HEK293 (cell line): Measurements from ENCODE around the gene CCNB1IP1.

ENCODE experiments used
- CTCF ChIA-PET: fragments of 350-600 bp; formaldehyde crosslinking; extraction: SDS; loops from one replicate; lab custom pipeline; 2021; ENCODE audit warnings: antibody characterized with exemption; lab: Yijun Ruan, JAX
- POLR2A ChIA-PET: fragments of 300-600 bp; formaldehyde crosslinking; extraction: SDS; loops from one replicate; lab custom pipeline; 2020; ENCODE audit warnings: antibody characterized with exemption, inconsistent platforms; lab: Yijun Ruan, JAX
- H3K27ac ChIP-seq: fragments of 200-500 bp; sonication (Bioruptor generic); 2 replicates; pipeline ENCODE4 v1.5.1; 2014; ENCODE audit warnings: low read depth, low read length, control low read depth, inconsistent platforms; ENCODE audit errors: extremely low read depth
- H3K36me3 ChIP-seq, 2 experiments: fragments of 200-500 bp in 1 of 2; sonication (Bioruptor generic) in 1 of 2; 1 replicate in 1 of 2; 2 replicates in 1 of 2; pipeline ENCODE4 v1.5.1; 2014 to 2017; ENCODE audit warnings: inconsistent platforms in 2 of 2, low read length in 2 of 2; ENCODE audit not compliant: control insufficient read depth in 2 of 2, insufficient read depth in 1 of 2
- H3K4me1 ChIP-seq: fragments of 200-500 bp; sonication (Bioruptor generic); 2 replicates; pipeline ENCODE4 v1.5.1; 2014; ENCODE audit warnings: mild to moderate bottlenecking, low read length, inconsistent platforms; ENCODE audit not compliant: control insufficient read depth, insufficient read depth
- H3K4me3 ChIP-seq: 2 replicates; pipeline ENCODE4 v1.5.1; 2011; ENCODE audit warnings: low read depth, mild to moderate bottlenecking, control low read depth, low read length, moderate library complexity
- H3K9me3 ChIP-seq: fragments of 200-500 bp; sonication (Bioruptor generic); 2 replicates; pipeline ENCODE4 v1.5.1; 2014; ENCODE audit warnings: low read depth, low read length, inconsistent platforms; ENCODE audit not compliant: control insufficient read depth, insufficient read depth
- GFI1B ChIP-seq: fragments of 450-650 bp; formaldehyde crosslinking; IDR thresholded peaks from 2 replicates; pipeline ENCODE4 v1.5.1; 2016; ENCODE audit warnings: missing biosample characterization, missing genetic modification characterization
- GLIS2 ChIP-seq: fragments of 450-650 bp; formaldehyde crosslinking; IDR thresholded peaks from 2 replicates; pipeline ENCODE4 v1.5.1; 2016; ENCODE audit warnings: missing biosample characterization, missing genetic modification characterization
- KLF10 ChIP-seq: fragments of 450-650 bp; IDR thresholded peaks from 2 replicates; pipeline ENCODE4 v1.5.1; 2018; ENCODE audit warnings: missing biosample characterization, mild to moderate bottlenecking, missing genetic modification characterization
- OVOL3 ChIP-seq: fragments of 450-650 bp; formaldehyde crosslinking; IDR thresholded peaks from 2 replicates; pipeline ENCODE4 v1.5.1; 2016; ENCODE audit warnings: missing biosample characterization, missing genetic modification characterization
- SCRT2 ChIP-seq: fragments of 450-650 bp; formaldehyde crosslinking; IDR thresholded peaks from 2 replicates; pipeline ENCODE4 v1.5.1; 2016; ENCODE audit warnings: missing biosample characterization, missing genetic modification characterization
- ZNF324 ChIP-seq: fragments of 450-650 bp; formaldehyde crosslinking; IDR thresholded peaks from 2 replicates; pipeline ENCODE4 v1.5.1; 2016; ENCODE audit warnings: missing biosample characterization, missing genetic modification characterization
- ZNF354C ChIP-seq: fragments of 450-650 bp; formaldehyde crosslinking; IDR thresholded peaks from 2 replicates; pipeline ENCODE4 v1.5.1; 2016; ENCODE audit warnings: missing biosample characterization, missing genetic modification characterization, low read depth, borderline replicate concordance
- ZNF394 ChIP-seq: fragments of 450-650 bp; formaldehyde crosslinking; IDR thresholded peaks from 2 replicates; pipeline ENCODE4 v1.5.1; 2016; ENCODE audit warnings: missing biosample characterization, missing genetic modification characterization, mild to moderate bottlenecking, moderate library complexity, borderline replicate concordance
- ZNF423 ChIP-seq: fragments of 450-650 bp; formaldehyde crosslinking; IDR thresholded peaks from 2 replicates; pipeline ENCODE4 v1.5.1; 2016; ENCODE audit warnings: missing biosample characterization, missing genetic modification characterization
- ZNF473 ChIP-seq: fragments of 450-650 bp; formaldehyde crosslinking; IDR thresholded peaks from 2 replicates; pipeline ENCODE4 v1.5.1; 2017; ENCODE audit warnings: missing biosample characterization, missing genetic modification characterization
- ZNF510 ChIP-seq: fragments of 450-650 bp; formaldehyde crosslinking; IDR thresholded peaks from 2 replicates; pipeline ENCODE4 v1.5.1; 2018; ENCODE audit warnings: mild to moderate bottlenecking, missing genetic modification characterization, missing biosample characterization; ENCODE audit not compliant: insufficient replicate concordance
- ZNF544 ChIP-seq: fragments of 450-650 bp; formaldehyde crosslinking; IDR thresholded peaks from 2 replicates; pipeline ENCODE4 v1.5.0; 2017; ENCODE audit warnings: missing biosample characterization, missing genetic modification characterization
- ZNF561 ChIP-seq: fragments of 450-650 bp; IDR thresholded peaks from 2 replicates; pipeline ENCODE4 v1.5.1; 2018; ENCODE audit warnings: missing biosample characterization, missing genetic modification characterization, borderline replicate concordance
- ZNF677 ChIP-seq: fragments of 450-650 bp; IDR thresholded peaks from 2 replicates; pipeline ENCODE4 v1.5.0; 2018; ENCODE audit warnings: missing biosample characterization, mild to moderate bottlenecking, missing genetic modification characterization, moderate library complexity
- TF ChIP-seq, protein P1 (sequence below): fragments of 450-650 bp; formaldehyde crosslinking; IDR thresholded peaks from 2 replicates; pipeline ENCODE4 v1.5.1; 2016; ENCODE audit warnings: missing biosample characterization, missing genetic modification characterization
- TF ChIP-seq, protein P2 (sequence below): fragments of 450-650 bp; formaldehyde crosslinking; IDR thresholded peaks from 2 replicates; pipeline ENCODE4 v1.5.1; 2017; ENCODE audit warnings: missing biosample characterization, missing genetic modification characterization
- TF ChIP-seq, protein P3 (sequence below): fragments of 450-650 bp; formaldehyde crosslinking; IDR thresholded peaks from 2 replicates; pipeline ENCODE4 v1.5.1; 2016; ENCODE audit warnings: missing biosample characterization, missing genetic modification characterization
- TF ChIP-seq, protein P4 (sequence below): fragments of 450-650 bp; formaldehyde crosslinking; IDR thresholded peaks from 2 replicates; pipeline ENCODE4 v1.5.1; 2016; ENCODE audit warnings: missing biosample characterization, missing genetic modification characterization
- TF ChIP-seq, protein P5 (sequence below): fragments of 450-650 bp; formaldehyde crosslinking; IDR thresholded peaks from 2 replicates; pipeline ENCODE4 v1.5.1; 2016; ENCODE audit warnings: missing biosample characterization, missing genetic modification characterization
- TF ChIP-seq, protein P6 (sequence below): fragments of 450-650 bp; formaldehyde crosslinking; IDR thresholded peaks from 2 replicates; pipeline ENCODE4 v1.5.1; 2017; ENCODE audit warnings: missing biosample characterization, missing genetic modification characterization

Gene CCNB1IP1

DNA sequence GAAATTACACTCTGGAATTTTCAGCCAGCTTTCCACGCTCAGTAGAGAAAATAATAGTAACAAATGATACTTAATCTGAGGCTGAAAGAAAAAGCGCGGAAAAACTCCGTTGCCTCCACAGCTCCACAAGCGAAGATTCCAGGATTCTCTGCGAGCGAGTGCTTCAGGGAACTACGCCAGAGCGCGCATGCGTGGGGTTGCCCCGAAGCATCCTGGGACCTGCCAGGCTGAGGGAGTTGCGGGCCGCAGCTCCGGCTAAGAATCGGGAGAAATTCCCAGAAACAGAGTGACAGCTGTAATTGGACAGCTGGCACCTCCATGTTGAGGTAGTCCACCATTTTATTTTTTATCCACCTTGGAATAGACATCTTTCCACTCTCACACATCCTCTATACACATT lies 15.4 kb downstream of the CCNB1IP1 start:
- Histone ChIP-seq H3K36me3 (peaks cover 68 to 87% of the 10 kb centered on the region in 2 experiments), H3K4me3 (no peak overlapping the region), H3K27ac (no peak overlapping the region), H3K4me1 (no peaks in the 10 kb centered on the region), H3K9me3 (no peaks in the 10 kb centered on the region)
- CTCF ChIA-PET, result interaction anchor here (0.7 to 1.4 kb wide), 2 partner anchors 10 to 12 kb away, joined by 4 to 6 read pairs; partner anchors contain the start of gene TTC5
- POLR2A ChIA-PET, result interaction anchor here (0.7 to 1.0 kb wide), 2 partner anchors 26 to 371 kb away, joined by 3 read pairs; partner anchors contain the start of genes ANG and PARP2
- TF ChIP-seq, protein P1, sequence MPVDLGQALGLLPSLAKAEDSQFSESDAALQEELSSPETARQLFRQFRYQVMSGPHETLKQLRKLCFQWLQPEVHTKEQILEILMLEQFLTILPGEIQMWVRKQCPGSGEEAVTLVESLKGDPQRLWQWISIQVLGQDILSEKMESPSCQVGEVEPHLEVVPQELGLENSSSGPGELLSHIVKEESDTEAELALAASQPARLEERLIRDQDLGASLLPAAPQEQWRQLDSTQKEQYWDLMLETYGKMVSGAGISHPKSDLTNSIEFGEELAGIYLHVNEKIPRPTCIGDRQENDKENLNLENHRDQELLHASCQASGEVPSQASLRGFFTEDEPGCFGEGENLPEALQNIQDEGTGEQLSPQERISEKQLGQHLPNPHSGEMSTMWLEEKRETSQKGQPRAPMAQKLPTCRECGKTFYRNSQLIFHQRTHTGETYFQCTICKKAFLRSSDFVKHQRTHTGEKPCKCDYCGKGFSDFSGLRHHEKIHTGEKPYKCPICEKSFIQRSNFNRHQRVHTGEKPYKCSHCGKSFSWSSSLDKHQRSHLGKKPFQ (tag by site-specific recombination), result no peak
- TF ChIP-seq ZNF677 (tag by site-specific recombination), result no peak
- TF ChIP-seq KLF10 (tag by site-specific recombination), result no peak
- TF ChIP-seq ZNF324 (tag by site-specific recombination), result no peak
- TF ChIP-seq, protein P2, sequence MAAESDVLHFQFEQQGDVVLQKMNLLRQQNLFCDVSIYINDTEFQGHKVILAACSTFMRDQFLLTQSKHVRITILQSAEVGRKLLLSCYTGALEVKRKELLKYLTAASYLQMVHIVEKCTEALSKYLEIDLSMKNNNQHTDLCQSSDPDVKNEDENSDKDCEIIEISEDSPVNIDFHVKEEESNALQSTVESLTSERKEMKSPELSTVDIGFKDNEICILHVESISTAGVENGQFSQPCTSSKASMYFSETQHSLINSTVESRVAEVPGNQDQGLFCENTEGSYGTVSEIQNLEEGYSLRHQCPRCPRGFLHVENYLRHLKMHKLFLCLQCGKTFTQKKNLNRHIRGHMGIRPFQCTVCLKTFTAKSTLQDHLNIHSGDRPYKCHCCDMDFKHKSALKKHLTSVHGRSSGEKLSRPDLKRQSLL (tag by site-specific recombination), result no peak
- no peak for TF ChIP-seq ZNF394
- TF ChIP-seq, protein P3, sequence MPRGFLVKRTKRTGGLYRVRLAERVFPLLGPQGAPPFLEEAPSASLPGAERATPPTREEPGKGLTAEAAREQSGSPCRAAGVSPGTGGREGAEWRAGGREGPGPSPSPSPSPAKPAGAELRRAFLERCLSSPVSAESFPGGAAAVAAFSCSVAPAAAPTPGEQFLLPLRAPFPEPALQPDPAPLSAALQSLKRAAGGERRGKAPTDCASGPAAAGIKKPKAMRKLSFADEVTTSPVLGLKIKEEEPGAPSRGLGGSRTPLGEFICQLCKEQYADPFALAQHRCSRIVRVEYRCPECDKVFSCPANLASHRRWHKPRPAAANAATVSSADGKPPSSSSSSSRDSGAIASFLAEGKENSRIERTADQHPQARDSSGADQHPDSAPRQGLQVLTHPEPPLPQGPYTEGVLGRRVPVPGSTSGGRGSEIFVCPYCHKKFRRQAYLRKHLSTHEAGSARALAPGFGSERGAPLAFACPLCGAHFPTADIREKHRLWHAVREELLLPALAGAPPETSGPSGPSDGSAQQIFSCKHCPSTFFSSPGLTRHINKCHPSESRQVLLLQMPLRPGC, result no peak
- no peak for TF ChIP-seq ZNF473 (tag by site-specific recombination)
- TF ChIP-seq ZNF510 (tag by site-specific recombination), result no peak
- TF ChIP-seq, protein P4, sequence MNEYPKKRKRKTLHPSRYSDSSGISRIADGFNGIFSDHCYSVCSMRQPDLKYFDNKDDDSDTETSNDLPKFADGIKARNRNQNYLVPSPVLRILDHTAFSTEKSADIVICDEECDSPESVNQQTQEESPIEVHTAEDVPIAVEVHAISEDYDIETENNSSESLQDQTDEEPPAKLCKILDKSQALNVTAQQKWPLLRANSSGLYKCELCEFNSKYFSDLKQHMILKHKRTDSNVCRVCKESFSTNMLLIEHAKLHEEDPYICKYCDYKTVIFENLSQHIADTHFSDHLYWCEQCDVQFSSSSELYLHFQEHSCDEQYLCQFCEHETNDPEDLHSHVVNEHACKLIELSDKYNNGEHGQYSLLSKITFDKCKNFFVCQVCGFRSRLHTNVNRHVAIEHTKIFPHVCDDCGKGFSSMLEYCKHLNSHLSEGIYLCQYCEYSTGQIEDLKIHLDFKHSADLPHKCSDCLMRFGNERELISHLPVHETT, result no peak
- no peak for TF ChIP-seq SCRT2 (tag by site-specific recombination)
- TF ChIP-seq GLIS2 (tag by site-specific recombination), result no peak
- no peak for TF ChIP-seq GFI1B (tag by site-specific recombination)
- TF ChIP-seq ZNF561 (tag by site-specific recombination), result no peak
- TF ChIP-seq, protein P5, sequence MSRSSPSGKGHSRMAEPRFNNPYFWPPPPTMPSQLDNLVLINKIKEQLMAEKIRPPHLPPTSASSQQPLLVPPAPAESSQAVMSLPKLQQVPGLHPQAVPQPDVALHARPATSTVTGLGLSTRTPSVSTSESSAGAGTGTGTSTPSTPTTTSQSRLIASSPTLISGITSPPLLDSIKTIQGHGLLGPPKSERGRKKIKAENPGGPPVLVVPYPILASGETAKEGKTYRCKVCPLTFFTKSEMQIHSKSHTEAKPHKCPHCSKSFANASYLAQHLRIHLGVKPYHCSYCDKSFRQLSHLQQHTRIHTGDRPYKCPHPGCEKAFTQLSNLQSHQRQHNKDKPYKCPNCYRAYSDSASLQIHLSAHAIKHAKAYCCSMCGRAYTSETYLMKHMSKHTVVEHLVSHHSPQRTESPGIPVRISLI (tag by site-specific recombination), result no peak
- no peak for TF ChIP-seq ZNF354C (tag by site-specific recombination)
- no peak for TF ChIP-seq OVOL3 (tag by site-specific recombination)
- TF ChIP-seq ZNF544, result no peak
- TF ChIP-seq, protein P6, sequence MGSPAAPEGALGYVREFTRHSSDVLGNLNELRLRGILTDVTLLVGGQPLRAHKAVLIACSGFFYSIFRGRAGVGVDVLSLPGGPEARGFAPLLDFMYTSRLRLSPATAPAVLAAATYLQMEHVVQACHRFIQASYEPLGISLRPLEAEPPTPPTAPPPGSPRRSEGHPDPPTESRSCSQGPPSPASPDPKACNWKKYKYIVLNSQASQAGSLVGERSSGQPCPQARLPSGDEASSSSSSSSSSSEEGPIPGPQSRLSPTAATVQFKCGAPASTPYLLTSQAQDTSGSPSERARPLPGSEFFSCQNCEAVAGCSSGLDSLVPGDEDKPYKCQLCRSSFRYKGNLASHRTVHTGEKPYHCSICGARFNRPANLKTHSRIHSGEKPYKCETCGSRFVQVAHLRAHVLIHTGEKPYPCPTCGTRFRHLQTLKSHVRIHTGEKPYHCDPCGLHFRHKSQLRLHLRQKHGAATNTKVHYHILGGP (tag by site-specific recombination), result no peak
- TF ChIP-seq ZNF423, result no peak
